Adrenal gland (tissue), 12 donors: ENCODE measurements around the gene MRPS33. TPM values are rescaled to one million over a fixed set of nuclear protein-coding genes. Genes with fewer than 3 reads are reported as not detected.
"Not testable (repeated sequence)": the region's sequence is repeated elsewhere in the genome, so short reads cannot be mapped to it uniquely, and the experiment has no call there.

ENCODE experiments used
- DNase-seq, 7 donors: peaks; one replicate each; pipeline ENCODE4 v3.0.0-alpha.2; 2019 to 2020
- H3K27ac ChIP-seq, 5 donors: fragments of 200-600 bp; sonication (generic) in 4 of 5; 1 replicate in 3 of 5; 2 replicates in 2 of 5; pipeline versions ENCODE4 v1.5.1 to v1.8.0; 2016 to 2020; ENCODE audit warnings: mild to moderate bottlenecking in 1 of 5
- H3K27me3 ChIP-seq: fragments of 200-600 bp; 2 replicates; pipeline ENCODE4 v1.8.0; 2021
- H3K36me3 ChIP-seq, 2 donors: fragments of 200-600 bp; replicated peaks in 1 of 2; 1 replicate in 1 of 2; 2 replicates in 1 of 2; pipeline versions ENCODE4 v1.5.1 to v1.8.0; 2018 to 2022
- H3K4me1 ChIP-seq, 2 donors: fragments of 200-600 bp; replicated peaks in 1 of 2; 1 replicate in 1 of 2; 2 replicates in 1 of 2; pipeline versions ENCODE4 v1.5.1 to v1.8.0; 2018 to 2021
- H3K4me3 ChIP-seq, 4 donors: fragments of 200-600 bp; sonication (generic) in 3 of 4; one replicate each; pipeline ENCODE4 v1.5.1; 2016 to 2018
- H3K9me3 ChIP-seq, 3 donors: fragments of 200-600 bp; sonication (generic) in 1 of 3; replicated peaks in 1 of 3; 1 replicate in 2 of 3; 2 replicates in 1 of 3; pipeline versions ENCODE4 v1.5.1 to v1.8.0; 2016 to 2021
- CTCF ChIP-seq, 6 experiments: fragments of 450-650 bp in 4 of 6; fragments of 200-600 bp in 2 of 6; sonication (generic) in 1 of 6; IDR thresholded peaks; 1 replicate in 5 of 6; 2 replicates in 1 of 6; pipeline versions ENCODE4 v1.5.1 to v1.8.0; 2016 to 2021; ENCODE audit warnings: antibody characterized with exemption in 6 of 6, mild to moderate bottlenecking in 2 of 6, moderate library complexity in 1 of 6
- POLR2A ChIP-seq, 2 donors: fragments of 450-650 bp; IDR thresholded peaks; one replicate each; pipeline ENCODE4 v1.6.1; 2017; ENCODE audit warnings: antibody characterized with exemption in 2 of 2, mild to moderate bottlenecking in 2 of 2, moderate library complexity in 1 of 2
- WGBS, 4 donors: extraction: QIAGEN DNeasy Blood & Tissue Kit in 2 of 4; methylation state at CpG; one replicate each; pipeline versions ENCODE4 v1.1.5 to v1.1.7; 2013 to 2017; 5-methylcytosine and 5-hydroxymethylcytosine counted together
- intact Hi-C, 2 donors: fragments of 100-400 bp; cut with DNase I; formaldehyde crosslinking; loops; one replicate each; pipeline versions ENCODE4 v1.14.1 to v1.15.0; 2022 to 2023
- polyA plus RNA-seq, 3 donors: library from polyadenylated mRNA; stranded (reverse); fragments of 200-250 nt in 2 of 3; fragments of 350-450 nt in 1 of 3; fragmentation: Illumina TruSeq in 1 of 3; extraction: RNeasy Lipid Tissue Mini Kit (QIAGEN cat#74804) in 1 of 3; gene quantifications; one replicate each; pipeline ENCODE4 v1.2.3, GENCODE V29; 2013 to 2014
- total RNA-seq, 9 donors: library from RNA; depleted of rRNA in 4 of 9; stranded (reverse); fragments of >200 nt in 4 of 9; fragments of 120-200 nt in 1 of 9; fragmentation: NEBNext Ultra II Directional in 1 of 9; extraction: Animal tissue kit (Norgen Biotek cat#: 25700) in 1 of 9; gene quantifications; one replicate each; pipeline versions ENCODE4 v1.1.0 to v1.2.4, GENCODE V29; 2013 to 2023
- donor health status: healthy with polysubstance abuse.
- donor health status: Bipolar disorder and iron deficiency.
- donor health status: DM: yes; HTN: yes; CAD: no.
- donor health status: DM: no; HTN: no; CAD: no.
- donor health status: DM: no; HTN: no; CAD: no.
- donor health status: DM: yes; HTN: yes; CAD: no.

MRPS33 gene
- total and polyA plus RNA-seq, 12 donors = 19.7 to 156 (median 59.4) TPM

DNA sequence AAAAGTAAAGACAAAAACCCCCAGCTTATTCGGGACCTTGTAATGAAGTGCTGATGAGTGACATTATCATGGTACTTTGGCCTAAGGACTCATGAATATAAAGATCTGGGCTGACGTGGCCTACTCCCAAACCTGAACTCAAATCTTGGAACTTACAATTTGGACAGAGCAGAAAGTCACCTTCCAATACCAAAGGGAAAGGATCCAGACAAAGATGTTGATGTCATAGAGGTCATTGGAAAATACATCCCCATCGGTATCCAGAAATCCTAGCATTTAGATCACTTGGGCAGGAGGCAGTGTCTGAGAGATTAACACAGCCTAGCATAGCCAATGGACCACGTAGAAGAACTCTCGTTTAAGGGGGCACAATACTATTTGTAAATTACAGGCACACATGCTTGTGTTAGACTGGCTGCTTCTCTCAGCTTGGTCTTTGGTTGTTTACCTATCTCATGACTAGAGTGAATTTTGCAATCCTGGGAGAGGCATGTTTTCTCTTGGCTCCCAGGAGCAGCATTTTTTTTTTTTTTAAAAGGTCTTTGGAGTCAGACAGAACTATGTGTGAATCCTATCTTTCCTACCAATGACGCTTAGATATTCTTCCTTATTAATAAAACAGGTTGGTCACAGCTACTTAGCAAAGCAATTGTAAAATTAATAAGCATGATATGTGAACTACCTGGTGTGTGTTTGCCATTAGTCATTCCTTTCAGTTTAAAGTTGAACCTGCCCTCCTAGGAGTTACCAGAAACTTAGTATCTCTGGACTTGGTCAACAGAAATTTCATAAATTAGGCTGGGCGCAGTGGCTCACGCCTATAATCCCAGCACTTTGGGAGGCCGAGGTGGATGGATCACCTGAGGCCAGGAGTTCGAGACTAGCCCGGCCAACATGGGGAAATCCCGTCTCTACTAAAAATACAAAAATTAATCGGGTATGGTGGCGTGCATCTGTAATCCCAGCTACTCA is 27.8 kb upstream of the MRPS33 start:
- Histone ChIP-seq H3K9me3 (no peaks in the 10 kb centered on the region), H3K4me3 (no peak overlapping the region), H3K27me3 (no peaks in the 10 kb centered on the region), H3K27ac (no peak overlapping the region), H3K36me3 (no peaks in the 10 kb centered on the region), H3K4me1 (no peaks in the 10 kb centered on the region)
- intact Hi-C loops = no loop called here
- TF ChIP-seq CTCF (IDR thresholded peaks at IDR 0.05) = no peak
- no peak for DNase-seq
- WGBS, 4 donors = 76 to 87% (median 81%) methylated on average over 14 of the region's 14 CpGs

DNA sequence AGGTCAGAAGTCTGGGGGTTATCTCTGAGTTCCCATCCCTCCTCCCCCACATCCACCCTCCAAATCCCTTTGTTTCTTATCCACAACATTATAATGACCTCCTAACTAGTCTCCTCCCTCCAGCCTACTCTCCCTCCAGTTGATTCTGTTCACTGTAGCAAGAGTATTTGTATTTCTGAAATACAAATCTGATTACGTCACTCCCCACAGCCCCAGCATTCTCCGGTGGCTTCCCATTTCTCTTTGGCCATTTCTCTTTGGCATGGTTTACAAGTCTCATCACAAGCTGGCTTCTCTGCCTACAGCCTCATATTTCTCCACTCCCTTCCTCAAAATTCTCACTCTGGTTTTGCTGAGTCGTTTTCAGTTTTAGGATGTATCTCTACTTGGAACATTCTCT is 24.6 kb upstream of the MRPS33 start:
- no peak overlapping the region for H3K4me3 ChIP-seq
- H3K27me3 ChIP-seq = no peaks in the 10 kb centered on the region
- TF ChIP-seq CTCF (IDR thresholded peaks at IDR 0.05) = no peak
- no peak for TF ChIP-seq POLR2A (IDR thresholded peaks at IDR 0.05)
- H3K27ac ChIP-seq = no peak overlapping the region
- H3K4me1 ChIP-seq = no peaks in the 10 kb centered on the region
- no peaks in the 10 kb centered on the region for H3K9me3 ChIP-seq
- no peaks in the 10 kb centered on the region for H3K36me3 ChIP-seq
- no peak for DNase-seq
- intact Hi-C loops = no loop called here
- 44 to 53% (median 52%) methylated on average over 3 of the region's 3 CpGs for WGBS, 4 donors

DNA sequence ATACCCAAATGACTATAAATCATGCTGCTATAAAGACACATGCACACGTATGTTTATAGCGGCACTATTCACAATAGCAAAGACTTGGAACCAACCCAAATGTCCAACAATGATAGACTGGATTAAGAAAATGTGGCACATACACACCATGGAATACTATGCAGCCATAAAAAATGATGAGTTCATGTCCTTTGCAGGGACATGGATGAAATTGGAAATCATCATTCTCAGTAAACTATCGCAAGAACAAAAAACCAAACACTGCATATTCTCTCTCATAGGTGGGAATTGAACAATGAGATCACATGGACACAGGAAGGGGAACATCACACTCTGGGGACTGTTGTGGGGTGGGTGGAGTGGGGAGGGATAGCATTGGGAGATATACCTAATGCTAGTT is 23.3 kb upstream of the MRPS33 start:
- H3K4me3 ChIP-seq, H3K4me1 ChIP-seq, H3K36me3 ChIP-seq, intact Hi-C loops, DNase-seq, H3K9me3 ChIP-seq, H3K27ac ChIP-seq, H3K27me3 ChIP-seq: not testable (repeated sequence)
- WGBS, 4 donors = 86 to 94% (median 89%) methylated on average over 2 to 3 of the region's 3 CpGs

- H3K36me3 ChIP-seq, DNase-seq, H3K27me3 ChIP-seq, H3K4me1 ChIP-seq, H3K4me3 ChIP-seq, intact Hi-C loops, H3K9me3 ChIP-seq, H3K27ac ChIP-seq: not testable (repeated sequence)
- 76 to 81% (median 78%) methylated on average over 23 to 30 of the region's 33 CpGs for WGBS, 4 donors
Measured at GRCh38 chr7:141032539-141033323, 18.0 kb upstream of the MRPS33 start.

DNA sequence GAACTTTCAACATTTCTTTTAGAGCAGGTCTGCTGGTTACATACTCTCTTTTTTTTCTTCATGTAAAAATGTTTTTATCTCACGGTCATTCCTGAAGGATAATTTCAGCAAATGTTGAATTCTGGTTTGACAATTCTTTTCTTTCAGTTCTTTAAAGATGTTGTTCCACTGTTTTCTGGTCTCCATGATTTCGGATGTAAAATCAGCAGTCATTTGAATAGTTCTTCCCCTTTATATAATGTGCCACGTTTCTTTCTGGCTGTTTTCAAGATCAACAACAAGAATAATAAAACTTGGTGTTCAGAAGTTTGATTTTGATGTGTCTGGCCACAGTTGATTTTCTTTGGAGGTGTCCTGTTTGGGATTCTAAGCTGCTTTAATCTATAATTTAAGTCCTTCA is 14.0 kb upstream of the MRPS33 start:
- peaks cover 7% of the 10 kb centered on the region for H3K27me3 ChIP-seq
- 67 to 77% (median 71%) methylated on average over 3 of the region's 3 CpGs for WGBS, 4 donors
- H3K27ac ChIP-seq = no peak overlapping the region
- H3K36me3 ChIP-seq = no peaks in the 10 kb centered on the region
- no peak for DNase-seq
- H3K4me3 ChIP-seq = no peak overlapping the region
- TF ChIP-seq POLR2A (IDR thresholded peaks at IDR 0.05) (no peak), CTCF (IDR thresholded peaks at IDR 0.05) (no peak)
- peaks cover 0 to 4% (median 4%) of the 10 kb centered on the region in 3 donors for H3K9me3 ChIP-seq
- intact Hi-C loops = no loop called here
- no peaks in the 10 kb centered on the region for H3K4me1 ChIP-seq
